IMR-90 (cell line): ENCODE data around the gene WASF1. TPM values are rescaled to one million over a fixed set of nuclear protein-coding genes. Genes with fewer than 3 reads are reported as not detected.
A peak's percentile ranks its signal among the peaks of the same experiment; 100 is the strongest.

Source experiments
- ATAC-seq: fragments of 200-7000 bp; cut with Tn5 transposase; 2 replicates; pipeline ENCODE4 v1.9.1; 2020; ENCODE audit warnings: low read depth, mild to moderate bottlenecking, moderate library complexity
- BruUV-seq: library from RNA; stranded (reverse); fragments of 400-500 nt; replicated peaks from 2 replicates; lab custom pipeline; 2021; lab: Mats Ljungman, UMichigan
- CTCF ChIA-PET: fragments of 300-600 bp; formaldehyde crosslinking; extraction: SDS; loops from one replicate; lab custom pipeline; 2021; ENCODE audit warnings: antibody characterized with exemption; lab: Yijun Ruan, JAX
- POLR2A ChIA-PET: fragments of 300-600 bp; sonication (Branson Sonifier 250); formaldehyde crosslinking; loops from one replicate; lab custom pipeline; 2022; ENCODE audit warnings: antibody characterized with exemption; ENCODE audit not compliant: unreplicated experiment; lab: Charles Lee
- DNase-seq: peaks from one replicate; pipeline ENCODE4 v3.0.0; 2013
- H2AFZ ChIP-seq: replicated peaks from 2 replicates; pipeline ENCODE3; 2013; ENCODE audit warnings: low read length, mild to moderate bottlenecking; ENCODE audit not compliant: poor library complexity
- H2AK5ac ChIP-seq: 2 replicates; pipeline ENCODE4 v1.6.1; 2013; ENCODE audit warnings: low read depth, low read length, inconsistent platforms
- H2AK9ac ChIP-seq: replicated peaks from 2 replicates; pipeline ENCODE3; 2013; ENCODE audit warnings: mild to moderate bottlenecking, low read depth, low read length, moderate library complexity; ENCODE audit not compliant: poor library complexity
- H2BK120ac ChIP-seq: 2 replicates; pipeline ENCODE4 v1.6.1; 2013; ENCODE audit warnings: low read depth, low read length, inconsistent platforms
- H2BK15ac ChIP-seq: 3 replicates; pipeline ENCODE4 v1.6.1; 2013; ENCODE audit warnings: low read depth, low read length, inconsistent platforms
- H2BK20ac ChIP-seq: 2 replicates; pipeline ENCODE4 v1.6.1; 2013; ENCODE audit warnings: low read depth, mild to moderate bottlenecking, inconsistent platforms, low read length, moderate library complexity
- H2BK5ac ChIP-seq: 2 replicates; pipeline ENCODE4 v1.6.1; 2013; ENCODE audit warnings: mild to moderate bottlenecking, low read depth, low read length, inconsistent platforms; ENCODE audit not compliant: poor library complexity, severe bottlenecking
- H3K14ac ChIP-seq: replicated peaks from 2 replicates; pipeline ENCODE4 v1.6.1; 2013; ENCODE audit warnings: low read depth, low read length, inconsistent platforms
- H3K18ac ChIP-seq: 2 replicates; pipeline ENCODE4 v1.6.1; 2013; ENCODE audit warnings: low read depth, low read length, control low read depth
- H3K23ac ChIP-seq: 2 replicates; pipeline ENCODE4 v1.6.1; 2013; ENCODE audit warnings: low read depth, low read length, inconsistent platforms
- H3K27ac ChIP-seq: 2 replicates; pipeline ENCODE4 v1.5.1; 2013; ENCODE audit warnings: mild to moderate bottlenecking, control low read depth, low read length; ENCODE audit not compliant: insufficient read depth
- H3K27me3 ChIP-seq: 2 replicates; pipeline ENCODE4 v1.6.1; 2013; ENCODE audit warnings: low read length; ENCODE audit not compliant: control insufficient read depth, insufficient read depth
- H3K36me3 ChIP-seq: 2 replicates; pipeline ENCODE4 v1.6.1; 2013; ENCODE audit warnings: low read length, mixed read lengths; ENCODE audit not compliant: control insufficient read depth, insufficient read depth
- H3K4ac ChIP-seq: 2 replicates; pipeline ENCODE4 v1.6.1; 2013; ENCODE audit warnings: low read depth, low read length, inconsistent platforms
- H3K4me1 ChIP-seq: 2 replicates; pipeline ENCODE4 v1.6.1; 2013; ENCODE audit warnings: low read length, mixed read lengths; ENCODE audit not compliant: control insufficient read depth, insufficient read depth
- H3K4me2 ChIP-seq: 2 replicates; pipeline ENCODE4 v1.6.1; 2013; ENCODE audit warnings: low read depth, mild to moderate bottlenecking, control low read depth, low read length, moderate library complexity
- H3K4me3 ChIP-seq: 2 replicates; pipeline ENCODE4 v1.5.1; 2013; ENCODE audit warnings: low read depth, mild to moderate bottlenecking, control low read depth, low read length, moderate library complexity; ENCODE audit not compliant: insufficient read depth
- H3K56ac ChIP-seq: 2 replicates; pipeline ENCODE4 v1.6.1; 2013; ENCODE audit warnings: low read length, inconsistent platforms; ENCODE audit not compliant: insufficient read depth; ENCODE audit errors: extremely low read depth
- H3K79me1 ChIP-seq, 2 experiments: 2 replicates each; pipeline ENCODE4 v1.6.1; 2013; ENCODE audit warnings: low read length in 2 of 2, inconsistent platforms in 1 of 2, low read depth in 1 of 2
- H3K9ac ChIP-seq: 2 replicates; pipeline ENCODE4 v1.6.1; 2013; ENCODE audit warnings: low read depth, low read length, control low read depth
- H3K9me1 ChIP-seq: 2 replicates; pipeline ENCODE4 v1.6.1; 2013; ENCODE audit warnings: low read length, inconsistent platforms; ENCODE audit not compliant: insufficient read depth
- H3K9me3 ChIP-seq: 2 replicates; pipeline ENCODE4 v1.6.1; 2013; ENCODE audit warnings: low read length; ENCODE audit not compliant: control insufficient read depth, insufficient read depth
- H4K20me1 ChIP-seq: 2 replicates; pipeline ENCODE4 v1.6.1; 2013; ENCODE audit warnings: low read length, inconsistent platforms; ENCODE audit not compliant: insufficient read depth
- H4K5ac ChIP-seq: 2 replicates; pipeline ENCODE4 v1.6.1; 2013; ENCODE audit warnings: mild to moderate bottlenecking, low read depth, low read length, control low read depth
- H4K8ac ChIP-seq, 2 experiments: 2 replicates each; pipeline ENCODE4 v1.6.1; 2013; ENCODE audit warnings: low read depth in 2 of 2, low read length in 2 of 2, control low read depth in 1 of 2, inconsistent platforms in 1 of 2
- H4K91ac ChIP-seq: 2 replicates; pipeline ENCODE4 v1.6.1; 2013; ENCODE audit warnings: low read depth, low read length, inconsistent platforms; ENCODE audit not compliant: insufficient read depth
- MAZ ChIP-seq: IDR thresholded peaks from 2 replicates; pipeline ENCODE4 v1.6.1; 2012; ENCODE audit warnings: low read depth, mild to moderate bottlenecking, low read length, improper control_type of control experiment, moderate library complexity, borderline replicate concordance
- WGBS, 2 experiments: methylation state at CpG; one replicate each; pipeline versions ENCODE4 v1.1.5 to v1.1.7; 2013; ENCODE audit warnings: missing lambda C conversion rate in 2 of 2; ENCODE audit not compliant: insufficient read length in 1 of 2; ENCODE audit errors: extremely low coverage in 2 of 2; 5-methylcytosine and 5-hydroxymethylcytosine counted together
- dilution Hi-C: fragments of 300-500 bp; cut with HindIII; formaldehyde crosslinking; loops from one replicate; pipeline ENCODE4 v1.14.3; 2018; ENCODE audit warnings: low sequenced_read_pairs; ENCODE audit not compliant: unreplicated experiment
- in situ Hi-C: fragments of 300-500 bp; cut with MboI; formaldehyde crosslinking; loops from 3 replicates; pipeline ENCODE4 v1.14.3; 2019; ENCODE audit warnings: low sequenced_read_pairs, inconsistent platforms, mixed read lengths
- intact Hi-C: fragments of 100-400 bp; cut with micrococcal nuclease; formaldehyde crosslinking; loops from 2 replicates; pipeline ENCODE4 v1.10.0; 2022
- polyA plus RNA-seq, 3 experiments: library from polyadenylated mRNA; depleted of rRNA; stranded (reverse); fragments of >200 nt; gene quantifications; 2 replicates each; pipeline ENCODE4 v1.2.3, GENCODE V29; 2012; ENCODE audit warnings: low replicate concordance in 1 of 3
- total RNA-seq: library from RNA; depleted of rRNA; stranded (reverse); fragments of >200 nt; gene quantifications from 2 replicates; pipeline ENCODE4 v1.2.3, GENCODE V29; 2012

WASF1 gene
- total and polyA plus RNA-seq, 2 of the 4 experiments (the other 2 are of a cell fraction): 3.0 to 17.3 TPM

- Histone ChIP-seq H4K5ac (no peak overlapping the region), H3K27ac (no peak overlapping the region), H3K4ac (no peak overlapping the region), H2AK9ac (no peak overlapping the region), H3K4me2 (no peak overlapping the region), H3K27me3 (no peaks in the 10 kb centered on the region), H3K18ac (no peak overlapping the region), H3K36me3 (no peaks in the 10 kb centered on the region), H4K8ac (no peak overlapping the region), H3K4me1 (no peaks in the 10 kb centered on the region), H2BK120ac (no peak overlapping the region), H3K23ac (no peak overlapping the region), H2BK5ac (no peak overlapping the region), H4K91ac (no peak overlapping the region), H3K9me1 (no peaks in the 10 kb centered on the region), H2BK15ac (no peak overlapping the region), H4K20me1 (no peaks in the 10 kb centered on the region), H3K9me3 (no peaks in the 10 kb centered on the region), H3K56ac (no peak overlapping the region), H2BK20ac (no peak overlapping the region), H3K9ac (no peak overlapping the region), H2AK5ac (no peak overlapping the region), H2AFZ (no peak overlapping the region), H3K79me1 (peaks cover 0 to 9% of the 10 kb centered on the region in 2 experiments; a peak in 1 of 4 replicates), H3K4me3 (no peak overlapping the region), H3K14ac (no peak overlapping the region)
- no peak for TF ChIP-seq MAZ
- ATAC-seq (no peak), DNase-seq (peak; percentile 11)
- dilution Hi-C loops: no loop called here
- intact Hi-C loops: no loop called here
- BruUV-seq: no TSS peak
- ChIA-PET POLR2A (no interaction called here), CTCF (interaction anchor here (0.7 kb wide), 1 partner anchor 22 kb away, joined by 3 read pairs; no protein-coding TSS in a partner anchor)
- in situ Hi-C loops: no loop called here
- no CpG with 5 or more reads among the region's 4 CpGs for WGBS, 2 experiments
These were observed 51.1 kb downstream of the WASF1 start for GRCh38 chr6:110128418-110128817.
